SU-DHL-6 (cell line): ENCODE data around the gene PFDN2.

ENCODE experiments used
- EZH2phosphoT487 ChIP-seq: fragments of 200-600 bp; sonication (generic), shearing (Covaris generic); conservative IDR thresholded peaks from 2 replicates; pipeline ENCODE4 v1.6.1; 2018; ENCODE audit warnings: mild to moderate bottlenecking, antibody characterized with exemption, low read length, moderate library complexity, mixed read lengths
- TF ChIP-seq, protein P1 (sequence below): fragments of 200-600 bp; sonication (generic); IDR thresholded peaks from one replicate; pipeline ENCODE4 v1.5.1; 2017; ENCODE audit warnings: antibody characterized with exemption, mild to moderate bottlenecking, low read length, moderate library complexity; ENCODE audit not compliant: insufficient read depth, poor library complexity, severe bottlenecking

DNA sequence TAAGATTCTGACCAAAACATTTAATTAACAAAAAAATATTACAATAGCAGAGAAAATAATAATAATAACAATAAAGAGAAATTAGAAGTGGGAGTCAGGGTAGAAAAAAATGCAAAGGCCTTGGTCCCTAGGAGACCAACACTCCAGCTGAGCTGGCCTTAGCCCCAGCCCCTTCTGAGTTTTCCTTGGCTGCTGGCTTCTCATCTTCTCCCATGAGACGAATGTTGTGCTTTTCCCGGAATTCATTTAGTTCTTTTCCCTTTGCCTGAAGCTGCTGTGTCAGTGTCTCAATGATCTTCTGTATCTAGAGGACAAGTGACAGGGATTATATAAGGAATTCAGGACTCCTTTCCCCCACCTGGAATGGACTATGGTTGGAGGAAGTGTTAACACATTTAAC, 17.3 kb downstream of the PFDN2 start:
- TF ChIP-seq, protein P1, sequence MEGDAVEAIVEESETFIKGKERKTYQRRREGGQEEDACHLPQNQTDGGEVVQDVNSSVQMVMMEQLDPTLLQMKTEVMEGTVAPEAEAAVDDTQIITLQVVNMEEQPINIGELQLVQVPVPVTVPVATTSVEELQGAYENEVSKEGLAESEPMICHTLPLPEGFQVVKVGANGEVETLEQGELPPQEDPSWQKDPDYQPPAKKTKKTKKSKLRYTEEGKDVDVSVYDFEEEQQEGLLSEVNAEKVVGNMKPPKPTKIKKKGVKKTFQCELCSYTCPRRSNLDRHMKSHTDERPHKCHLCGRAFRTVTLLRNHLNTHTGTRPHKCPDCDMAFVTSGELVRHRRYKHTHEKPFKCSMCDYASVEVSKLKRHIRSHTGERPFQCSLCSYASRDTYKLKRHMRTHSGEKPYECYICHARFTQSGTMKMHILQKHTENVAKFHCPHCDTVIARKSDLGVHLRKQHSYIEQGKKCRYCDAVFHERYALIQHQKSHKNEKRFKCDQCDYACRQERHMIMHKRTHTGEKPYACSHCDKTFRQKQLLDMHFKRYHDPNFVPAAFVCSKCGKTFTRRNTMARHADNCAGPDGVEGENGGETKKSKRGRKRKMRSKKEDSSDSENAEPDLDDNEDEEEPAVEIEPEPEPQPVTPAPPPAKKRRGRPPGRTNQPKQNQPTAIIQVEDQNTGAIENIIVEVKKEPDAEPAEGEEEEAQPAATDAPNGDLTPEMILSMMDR = no peak
- TF ChIP-seq EZH2phosphoT487 = no peak
